NB4 (cell line): ENCODE data around the gene SFMBT2.

Experiments
- POLR2A ChIP-seq: IDR thresholded peaks from 2 replicates; pipeline ENCODE4 v1.6.1; 2011; ENCODE audit warnings: mild to moderate bottlenecking; ENCODE audit not compliant: insufficient read length; ENCODE audit errors: extremely low read depth
- TF ChIP-seq, protein P1 (sequence below): IDR thresholded peaks from one replicate; pipeline ENCODE4 v1.5.1; 2012; ENCODE audit warnings: low read depth, low read length
- TF ChIP-seq, protein P2 (sequence below): IDR thresholded peaks from 2 replicates; pipeline ENCODE4 v1.6.1; 2011; ENCODE audit warnings: low read depth, low read length

DNA sequence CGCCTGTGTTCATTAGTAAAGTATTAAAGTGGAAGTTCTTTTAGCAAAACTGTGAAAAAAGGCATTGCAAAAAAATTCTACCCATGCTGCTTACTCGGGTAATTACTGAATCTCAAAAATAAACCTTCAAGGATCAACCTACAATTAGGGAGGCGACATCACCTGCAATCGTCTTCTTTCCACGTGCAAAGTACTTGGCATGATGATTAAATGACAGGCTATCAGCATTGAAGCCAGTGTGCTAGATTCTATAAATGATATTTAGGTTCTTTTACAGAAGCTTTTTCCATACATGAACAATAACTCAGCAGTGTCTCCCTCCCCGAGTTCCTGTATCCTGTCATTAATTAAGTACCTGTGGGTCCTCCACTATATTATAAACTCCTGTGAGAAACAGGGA, 105.8 kb downstream of the SFMBT2 start:
- TF ChIP-seq, protein P1, sequence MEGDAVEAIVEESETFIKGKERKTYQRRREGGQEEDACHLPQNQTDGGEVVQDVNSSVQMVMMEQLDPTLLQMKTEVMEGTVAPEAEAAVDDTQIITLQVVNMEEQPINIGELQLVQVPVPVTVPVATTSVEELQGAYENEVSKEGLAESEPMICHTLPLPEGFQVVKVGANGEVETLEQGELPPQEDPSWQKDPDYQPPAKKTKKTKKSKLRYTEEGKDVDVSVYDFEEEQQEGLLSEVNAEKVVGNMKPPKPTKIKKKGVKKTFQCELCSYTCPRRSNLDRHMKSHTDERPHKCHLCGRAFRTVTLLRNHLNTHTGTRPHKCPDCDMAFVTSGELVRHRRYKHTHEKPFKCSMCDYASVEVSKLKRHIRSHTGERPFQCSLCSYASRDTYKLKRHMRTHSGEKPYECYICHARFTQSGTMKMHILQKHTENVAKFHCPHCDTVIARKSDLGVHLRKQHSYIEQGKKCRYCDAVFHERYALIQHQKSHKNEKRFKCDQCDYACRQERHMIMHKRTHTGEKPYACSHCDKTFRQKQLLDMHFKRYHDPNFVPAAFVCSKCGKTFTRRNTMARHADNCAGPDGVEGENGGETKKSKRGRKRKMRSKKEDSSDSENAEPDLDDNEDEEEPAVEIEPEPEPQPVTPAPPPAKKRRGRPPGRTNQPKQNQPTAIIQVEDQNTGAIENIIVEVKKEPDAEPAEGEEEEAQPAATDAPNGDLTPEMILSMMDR: no peak
- TF ChIP-seq, protein P2, sequence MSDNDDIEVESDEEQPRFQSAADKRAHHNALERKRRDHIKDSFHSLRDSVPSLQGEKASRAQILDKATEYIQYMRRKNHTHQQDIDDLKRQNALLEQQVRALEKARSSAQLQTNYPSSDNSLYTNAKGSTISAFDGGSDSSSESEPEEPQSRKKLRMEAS: no peak
- no peak for TF ChIP-seq POLR2A
